ENCODE data around the gene PRKCB. TPM values are rescaled to one million over a fixed set of nuclear protein-coding genes. Genes with fewer than 3 reads are reported as not detected.
"Not testable (repeated sequence)": the region's sequence is repeated elsewhere in the genome, so short reads cannot be mapped to it uniquely, and the experiment has no call there.

The PRKCB gene
- total and polyA plus RNA-seq, 7 donors = 0.13 to 1.5 (median 0.83) TPM

DNA sequence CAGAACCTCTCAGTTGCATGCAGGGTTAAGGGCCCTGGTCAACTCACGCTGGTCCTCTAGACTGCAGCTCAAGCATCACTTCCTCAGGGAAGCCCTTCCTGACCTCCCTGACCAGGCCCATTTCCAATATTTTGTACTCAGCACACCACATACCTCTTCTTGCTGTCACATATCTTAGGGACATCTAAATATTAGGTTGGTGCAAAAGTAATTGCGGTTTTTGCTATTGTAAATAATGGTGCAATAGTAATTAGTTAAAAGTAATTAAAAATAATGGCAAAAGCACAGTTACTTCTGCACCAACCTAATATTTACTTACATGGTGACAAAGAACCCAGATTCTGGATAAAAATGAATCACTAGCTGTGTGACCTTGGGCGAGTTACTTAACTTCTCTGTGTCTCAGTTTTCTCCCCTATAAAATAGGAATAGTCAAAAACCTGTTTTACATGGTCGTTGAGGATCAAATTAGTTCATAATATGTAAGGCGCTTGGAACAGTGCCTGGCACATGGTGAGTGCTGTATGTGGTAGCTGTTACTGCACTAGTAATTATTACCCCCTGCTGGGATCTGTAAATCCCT, 177.4 kb downstream of the PRKCB start:
- WGBS, 3 donors = 73 to 81% (median 77%) methylated on average over 5 of the region's 5 CpGs
- Histone ChIP-seq H3K4me1 (no peaks in the 10 kb centered on the region), H3K4me3 (no peak overlapping the region), H3K9me3 (no peaks in the 10 kb centered on the region), H3K36me3 (ENCODE audit: insufficient read depth in 1 of 2, low read depth in 1 of 2) (no peaks in the 10 kb centered on the region), H3K27me3 (ENCODE audit: insufficient read depth in 3 of 3, low read length in 2 of 3) (no peaks in the 10 kb centered on the region), H3K27ac (no peak overlapping the region)
- no peak for ATAC-seq
- TF ChIP-seq, protein P1, sequence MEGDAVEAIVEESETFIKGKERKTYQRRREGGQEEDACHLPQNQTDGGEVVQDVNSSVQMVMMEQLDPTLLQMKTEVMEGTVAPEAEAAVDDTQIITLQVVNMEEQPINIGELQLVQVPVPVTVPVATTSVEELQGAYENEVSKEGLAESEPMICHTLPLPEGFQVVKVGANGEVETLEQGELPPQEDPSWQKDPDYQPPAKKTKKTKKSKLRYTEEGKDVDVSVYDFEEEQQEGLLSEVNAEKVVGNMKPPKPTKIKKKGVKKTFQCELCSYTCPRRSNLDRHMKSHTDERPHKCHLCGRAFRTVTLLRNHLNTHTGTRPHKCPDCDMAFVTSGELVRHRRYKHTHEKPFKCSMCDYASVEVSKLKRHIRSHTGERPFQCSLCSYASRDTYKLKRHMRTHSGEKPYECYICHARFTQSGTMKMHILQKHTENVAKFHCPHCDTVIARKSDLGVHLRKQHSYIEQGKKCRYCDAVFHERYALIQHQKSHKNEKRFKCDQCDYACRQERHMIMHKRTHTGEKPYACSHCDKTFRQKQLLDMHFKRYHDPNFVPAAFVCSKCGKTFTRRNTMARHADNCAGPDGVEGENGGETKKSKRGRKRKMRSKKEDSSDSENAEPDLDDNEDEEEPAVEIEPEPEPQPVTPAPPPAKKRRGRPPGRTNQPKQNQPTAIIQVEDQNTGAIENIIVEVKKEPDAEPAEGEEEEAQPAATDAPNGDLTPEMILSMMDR (IDR thresholded peaks at IDR 0.05) = no peak
- intact Hi-C loops (cut with DNase I) = no loop called here
- DNase-seq = no peak

DNA sequence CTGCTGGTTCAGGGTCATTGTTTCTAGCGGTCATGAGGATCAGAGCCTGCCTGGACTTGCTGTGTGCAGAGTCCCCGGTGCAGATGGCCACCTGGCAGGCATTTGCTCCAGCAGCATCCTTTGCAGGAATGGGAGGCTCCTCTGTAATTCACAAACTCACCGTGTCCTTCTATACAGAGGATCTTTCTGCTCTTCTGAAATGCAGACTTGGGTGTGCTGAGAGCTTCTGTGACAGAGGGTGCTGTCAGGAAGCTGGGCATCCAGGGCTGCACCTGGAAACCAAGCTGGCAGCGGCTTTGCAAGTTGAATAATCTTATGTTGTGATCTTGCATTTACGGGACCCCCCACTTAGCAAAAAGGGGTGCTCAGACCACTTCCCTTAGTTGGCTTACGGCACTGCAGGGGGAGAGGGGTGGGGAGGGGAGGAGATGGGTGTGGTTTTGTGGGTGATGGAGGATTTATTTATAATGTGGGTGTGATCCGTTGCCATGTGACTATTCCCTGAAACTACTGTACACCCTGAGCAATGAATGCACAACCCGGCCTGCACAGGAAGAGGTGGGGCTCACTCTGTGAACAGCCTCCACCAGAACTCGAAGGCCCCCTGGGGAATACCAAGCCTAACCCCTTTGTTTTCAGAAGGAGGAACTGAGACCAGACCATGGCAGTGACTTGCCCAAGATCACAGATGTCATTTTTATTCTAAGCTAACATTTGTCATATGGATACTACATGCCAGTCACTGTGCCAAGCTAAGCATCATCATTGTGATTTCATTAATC, 178.3 kb downstream of the PRKCB start:
- ATAC-seq (no peak), DNase-seq (no peak)
- no peaks in the 10 kb centered on the region for H3K27me3 ChIP-seq (ENCODE audit: insufficient read depth in 3 of 3, low read length in 2 of 3)
- H3K9me3 ChIP-seq = no peaks in the 10 kb centered on the region
- H3K4me3 ChIP-seq = no peak overlapping the region
- intact Hi-C loops (cut with DNase I) = no loop called here
- H3K4me1 ChIP-seq = no peaks in the 10 kb centered on the region
- TF ChIP-seq, protein P1 (IDR thresholded peaks at IDR 0.05) = no peak
- 32 to 40% (median 39%) methylated on average over 8 to 9 of the region's 9 CpGs for WGBS, 3 donors
- no peaks in the 10 kb centered on the region for H3K36me3 ChIP-seq (ENCODE audit: insufficient read depth in 1 of 2, low read depth in 1 of 2)
- H3K27ac ChIP-seq = no peak overlapping the region

DNA sequence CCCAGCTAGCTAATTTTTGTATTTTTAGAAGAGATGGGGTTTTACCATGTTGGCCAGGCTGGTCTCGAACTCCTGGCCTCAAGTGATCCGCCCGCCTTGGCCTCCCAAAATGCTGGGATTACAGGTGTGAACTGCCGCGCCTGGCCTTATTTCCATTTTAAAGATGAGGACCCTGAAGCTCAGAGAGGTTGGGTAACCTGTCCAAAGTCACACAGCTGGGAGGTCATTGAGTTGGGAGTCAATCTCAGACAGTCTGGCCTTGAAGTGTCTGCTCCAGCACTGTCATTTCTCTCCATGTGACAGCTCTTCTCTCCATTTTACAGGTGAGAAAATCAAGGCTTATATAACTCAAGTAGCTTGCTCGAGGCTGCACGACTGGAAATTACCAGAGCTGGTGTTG, 179.2 kb downstream of the PRKCB start:
- intact Hi-C loops (cut with DNase I); H3K4me3 ChIP-seq; ATAC-seq; H3K4me1 ChIP-seq; DNase-seq; H3K27ac ChIP-seq; H3K36me3 ChIP-seq (ENCODE audit: insufficient read depth in 1 of 2, low read depth in 1 of 2); H3K9me3 ChIP-seq; H3K27me3 ChIP-seq (ENCODE audit: insufficient read depth in 3 of 3, low read length in 2 of 3): not testable (repeated sequence)
- 78 to 89% (median 87%) methylated on average over 7 of the region's 7 CpGs for WGBS, 3 donors

DNA sequence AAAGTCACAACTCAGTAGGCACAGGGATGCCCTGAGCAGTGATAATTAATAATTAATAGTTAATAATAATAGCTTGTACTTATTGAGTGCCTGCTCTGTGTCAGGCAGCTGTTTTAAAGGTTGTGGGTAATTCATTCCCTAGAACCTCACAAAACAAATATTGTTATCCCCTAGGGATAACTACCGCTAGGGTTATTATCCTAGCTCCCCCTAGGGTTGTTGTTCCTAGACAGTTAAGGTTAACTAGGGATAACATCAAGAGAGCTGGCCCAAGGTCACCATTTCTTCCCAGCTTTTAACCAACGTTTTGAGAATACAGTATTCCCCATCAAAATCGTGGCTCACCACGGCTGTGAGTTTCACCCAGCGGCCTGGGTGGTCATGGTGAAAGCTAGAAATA, 180.1 kb downstream of the PRKCB start:
- ATAC-seq (no peak), DNase-seq (no peak)
- intact Hi-C loops (cut with DNase I) = no loop called here
- TF ChIP-seq, protein P1 (IDR thresholded peaks at IDR 0.05) = no peak
- Histone ChIP-seq H3K36me3 (ENCODE audit: insufficient read depth in 1 of 2, low read depth in 1 of 2) (no peaks in the 10 kb centered on the region), H3K27me3 (ENCODE audit: insufficient read depth in 3 of 3, low read length in 2 of 3) (no peaks in the 10 kb centered on the region), H3K9me3 (no peaks in the 10 kb centered on the region), H3K27ac (no peak overlapping the region), H3K4me3 (no peak overlapping the region), H3K4me1 (no peaks in the 10 kb centered on the region)
- WGBS, 3 donors = 39 to 45% (median 43%) methylated on average over 5 of the region's 5 CpGs

DNA sequence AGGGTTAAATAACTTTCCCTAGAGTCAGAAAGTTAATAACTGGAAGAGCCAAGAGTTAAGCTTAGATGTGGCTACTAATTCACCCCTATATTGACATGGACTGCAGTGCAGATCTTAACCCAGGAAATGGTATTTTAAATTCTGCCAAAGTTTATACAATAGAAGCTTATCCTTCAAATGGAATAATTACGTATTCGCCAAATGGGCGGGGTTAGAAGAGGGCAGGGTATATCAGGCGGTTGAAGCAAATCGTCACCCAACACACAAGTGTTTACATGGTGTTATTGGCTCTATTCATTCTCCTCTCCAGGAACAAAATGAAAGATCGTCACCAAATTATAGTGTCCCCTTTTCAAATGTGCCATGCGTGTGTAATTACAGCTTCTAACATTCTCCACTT, 182.7 kb downstream of the PRKCB start:
- WGBS, 3 donors = 70 to 78% (median 73%) methylated on average over 7 of the region's 7 CpGs
- Histone ChIP-seq H3K9me3 (no peaks in the 10 kb centered on the region), H3K4me1 (no peaks in the 10 kb centered on the region), H3K27ac (no peak overlapping the region), H3K4me3 (no peak overlapping the region), H3K36me3 (ENCODE audit: insufficient read depth in 1 of 2, low read depth in 1 of 2) (no peaks in the 10 kb centered on the region), H3K27me3 (ENCODE audit: insufficient read depth in 3 of 3, low read length in 2 of 3) (no peaks in the 10 kb centered on the region)
- ATAC-seq = no peak
- TF ChIP-seq, protein P1 (IDR thresholded peaks at IDR 0.05) = no peak
- intact Hi-C loops (cut with DNase I) = no loop called here
- no peak for DNase-seq
